ENCODE results near the gene PEX11B.

PEX11B gene

DNA sequence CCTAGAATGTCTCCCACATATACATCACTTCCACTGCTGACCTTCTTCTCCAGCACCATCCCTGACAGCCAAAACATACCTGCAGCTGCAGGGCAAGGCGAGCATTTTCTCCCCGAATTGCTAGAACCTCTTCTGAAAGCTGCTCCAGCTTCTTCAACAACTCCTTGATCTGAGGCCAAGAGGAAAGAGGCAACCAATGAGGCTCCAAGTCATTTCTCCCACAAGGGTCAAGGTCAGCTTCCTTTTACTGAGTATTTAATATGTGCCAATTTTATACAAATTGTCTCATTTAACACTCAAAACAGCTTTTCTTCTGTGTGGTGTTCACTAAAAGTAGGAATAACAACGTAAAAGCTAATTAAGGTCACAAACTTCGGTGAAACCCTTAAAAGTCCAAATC lies 50.3 kb downstream of the PEX11B start:
- no peak for DNase-seq

DNA sequence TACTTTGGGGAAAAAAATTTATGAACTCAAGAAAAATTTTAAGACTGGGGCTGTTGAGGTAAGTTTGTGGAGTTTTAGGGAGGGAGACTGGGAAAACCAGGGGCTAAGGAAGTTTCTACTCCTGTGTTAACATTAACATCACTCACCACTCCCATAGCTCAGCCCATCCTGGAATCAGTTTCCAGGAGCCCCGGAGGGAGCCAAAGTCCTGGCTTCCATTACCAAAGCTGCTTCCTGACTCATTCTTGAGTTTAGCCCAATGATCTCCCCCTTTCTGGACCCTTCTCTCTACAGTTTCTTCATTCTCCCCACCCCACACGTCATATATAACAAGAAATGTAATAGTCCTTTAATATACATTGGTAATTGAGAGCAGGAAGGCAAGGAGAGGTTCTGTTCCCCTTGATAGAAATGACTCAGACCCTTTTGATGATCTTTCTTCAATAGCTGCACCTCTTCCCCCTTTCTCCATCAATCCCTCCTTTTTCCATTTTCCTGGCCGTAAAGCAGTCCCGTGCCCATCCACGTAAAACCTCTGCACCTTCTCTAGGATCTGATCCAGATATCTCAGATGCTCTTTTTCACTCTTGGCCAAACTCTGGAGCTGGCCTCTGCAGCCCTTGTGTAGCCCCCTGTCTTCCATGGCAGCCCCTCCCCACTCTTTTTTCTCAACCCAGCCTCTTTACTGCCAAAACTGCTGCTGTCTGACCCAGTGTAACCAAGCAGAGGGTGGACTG lies 55.1 kb downstream of the PEX11B start:
- DNase-seq: no peak
